K562 (cell line): ENCODE results near the gene HSPA1L. TPM values are rescaled to one million over a fixed set of nuclear protein-coding genes. Genes with fewer than 3 reads are reported as not detected.

Source experiments
- AFF1 ChIP-seq, 2 experiments: fragments of 450-650 bp; IDR thresholded peaks; 2 replicates each; pipeline ENCODE4 v1.6.1; 2018; ENCODE audit warnings: mild to moderate bottlenecking in 2 of 2, low read depth in 1 of 2; ENCODE audit not compliant: partially characterized antibody in 2 of 2
- COPS2 ChIP-seq: fragments of 450-650 bp; conservative IDR thresholded peaks from 2 replicates; pipeline ENCODE4 v1.6.1; 2016; ENCODE audit warnings: mild to moderate bottlenecking, moderate library complexity
- HDAC1 ChIP-seq, 2 experiments: fragments of 450-650 bp; IDR thresholded peaks; 2 replicates each; pipeline ENCODE4 v1.6.1; 2016 to 2017; ENCODE audit warnings: inconsistent platforms in 1 of 2, mild to moderate bottlenecking in 1 of 2, moderate library complexity in 1 of 2
- HNRNPK ChIP-seq: fragments of 200-400 bp; formaldehyde crosslinking; IDR thresholded peaks from one replicate; pipeline ENCODE4 v1.6.1; 2018; ENCODE audit warnings: mild to moderate bottlenecking, low read depth, low read length; ENCODE audit not compliant: poor library complexity, severe bottlenecking
- IRF1 ChIP-seq: sonication (generic); formaldehyde crosslinking; IDR thresholded peaks from 2 replicates; pipeline ENCODE4 v1.8.0; 2022; ENCODE audit warnings: missing genetic modification reagents, mild to moderate bottlenecking, borderline replicate concordance
- MAZ ChIP-seq, 2 experiments: fragments of 450-650 bp in 1 of 2; sonication (generic) in 1 of 2; formaldehyde crosslinking; IDR thresholded peaks in 1 of 2; conservative IDR thresholded peaks in 1 of 2; 2 replicates each; pipeline versions ENCODE4 v1.4.0 to v1.5.0; 2020; ENCODE audit warnings: mild to moderate bottlenecking in 1 of 2, missing genetic modification reagents in 1 of 2
- SAFB ChIP-seq: fragments of 200-400 bp; formaldehyde crosslinking; IDR thresholded peaks from 2 replicates; pipeline ENCODE4 v1.6.1; 2017; ENCODE audit warnings: low read depth, low read length, borderline replicate concordance
- SMAD1 ChIP-seq: fragments of 150-350 bp; IDR thresholded peaks from 2 replicates; pipeline ENCODE4 v1.6.1; 2014; ENCODE audit warnings: low read length, low read depth; ENCODE audit not compliant: partially characterized antibody
- TARDBP ChIP-seq: fragments of 450-650 bp; IDR thresholded peaks from 2 replicates; pipeline ENCODE4 v1.6.1; 2016
- U2AF1 ChIP-seq: fragments of 200-400 bp; formaldehyde crosslinking; optimal IDR thresholded peaks from 2 replicates; pipeline ENCODE3; 2017; ENCODE audit warnings: mild to moderate bottlenecking, low read depth, low read length, moderate library complexity
- ZBTB43 ChIP-seq: sonication (generic); formaldehyde crosslinking; IDR thresholded peaks from 2 replicates; pipeline ENCODE4 v1.8.0; 2023; ENCODE audit warnings: mild to moderate bottlenecking, missing genetic modification reagents
- ZNF121 ChIP-seq: sonication (generic); formaldehyde crosslinking; conservative IDR thresholded peaks from 2 replicates; pipeline ENCODE4 v1.8.0; 2022; ENCODE audit warnings: missing genetic modification reagents
- ZNF124 ChIP-seq: sonication (generic); formaldehyde crosslinking; IDR thresholded peaks from 2 replicates; pipeline ENCODE4 v1.8.1; 2022; ENCODE audit warnings: missing genetic modification reagents
- ZNF507 ChIP-seq: conservative IDR thresholded peaks from 2 replicates; pipeline ENCODE4 v1.6.1; 2017; ENCODE audit warnings: missing genetic modification characterization, missing compliant biosample characterization
- ZNF592 ChIP-seq: fragments of 450-650 bp; IDR thresholded peaks from 2 replicates; pipeline ENCODE4 v1.6.1; 2017; ENCODE audit warnings: antibody characterized with exemption, mild to moderate bottlenecking
- ZNF79 ChIP-seq: fragments of 250-450 bp; sonication (Bioruptor Pico); IDR thresholded peaks from 2 replicates; pipeline ENCODE4 v1.4.0; 2020; ENCODE audit warnings: low read depth, mild to moderate bottlenecking, moderate library complexity
- polyA plus RNA-seq, 8 experiments: library from polyadenylated mRNA; depleted of rRNA in 4 of 8; stranded (reverse) in 5 of 8; unstranded in 3 of 8; fragments of >200 nt; fragmentation: Nextera tagmentation in 2 of 8; fragmentation: Illumina TruSeq in 1 of 8; extraction: Ambion mirVana in 2 of 8; extraction: Trizol in 1 of 8; gene quantifications; 2 replicates each; pipeline versions ENCODE4 v1.2.1 to v1.2.3, GENCODE V29; 2011 to 2014; ENCODE audit warnings: inconsistent platforms in 1 of 8, missing spikeins in 1 of 8
- total RNA-seq, 7 experiments: library from RNA; depleted of rRNA in 6 of 7; stranded (reverse); fragments of >200 nt in 6 of 7; fragmentation: Illumina TruSeq in 2 of 7; extraction: Trizol in 2 of 7; gene quantifications; 2 replicates each; pipeline versions ENCODE4 v1.2.1 to v1.2.3, GENCODE V29; 2011 to 2021; ENCODE audit warnings: low replicate concordance in 1 of 7

HSPA1L gene
- total and polyA plus RNA-seq, 9 of the 15 experiments (the other 6 are each of a cell fraction or from before 2014, with no cell fraction given): 0.14 to 2.1 (median 1.3) TPM

GRCh38 chr6:31827286-31828079 is 12.4 kb upstream of the HSPA1L start, which contains the start of gene HSPA1B (continued):
- TF ChIP-seq ZBTB43 (CRISPR knock-in tag) (peak; percentile 60; the same call in 1 of the 2 replicates), HNRNPK (no peak), COPS2 (no peak), ZNF124 (CRISPR knock-in tag) (no peak), ZNF79 (no peak), SMAD1 (peak; percentile 98), TARDBP (no peak), U2AF1 (peak; percentile 23), ZNF507 (tag) (no peak), MAZ (CRISPR knock-in tag; conservative IDR thresholded peaks at IDR 0.05 in 1 of 2, IDR thresholded peaks at IDR 0.05 in 1 of 2) (peak; percentile 50 to 95; a peak in 3 of 4 replicates), SAFB (no peak), HDAC1 (IDR thresholded peaks at IDR 0.05) (peak in 1 of 2 experiments; percentile 92; a peak in 2 of 4 replicates), ZNF121 (CRISPR knock-in tag) (no peak), AFF1 (IDR thresholded peaks at IDR 0.05; ENCODE audit: low read depth in 1 of 2, partially characterized antibody in 2 of 2) (peak; percentile 66 to 95), ZNF592 (no peak), IRF1 (CRISPR knock-in tag) (no peak)
